Measurements from ENCODE around the gene EBLN1. TPM values are rescaled to one million over a fixed set of nuclear protein-coding genes. Genes with fewer than 3 reads are reported as not detected.
"Not testable (repeated sequence)": the region's sequence is repeated elsewhere in the genome, so short reads cannot be mapped to it uniquely, and the experiment has no call there.

The EBLN1 gene
- total and polyA plus RNA-seq, 4 donors: not detected

DNA sequence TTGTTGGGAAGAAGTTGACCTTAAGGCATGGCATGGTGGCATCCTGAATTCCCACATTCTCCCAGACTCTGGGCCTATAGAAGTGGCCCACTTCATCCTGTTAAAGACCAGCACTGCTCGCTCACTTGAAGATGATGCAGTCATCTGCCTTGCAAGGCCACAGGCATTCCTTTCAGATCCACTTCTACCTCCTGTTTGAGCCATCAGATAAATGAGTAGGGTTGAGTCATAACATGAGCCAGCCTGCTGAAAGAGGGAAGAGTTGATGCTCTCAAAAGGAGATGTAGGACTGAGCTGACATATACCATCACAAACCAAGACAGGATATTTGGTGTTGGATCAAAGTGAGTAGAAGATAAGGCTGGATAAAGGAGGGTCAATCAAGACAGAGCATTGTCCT is 1.5 kb upstream of the EBLN1 start:
- Histone ChIP-seq H3K9me3 (ENCODE audit: control insufficient read depth, low read length) (no peaks in the 10 kb centered on the region), H3K27ac (ENCODE audit: low read depth in 1 of 2, low read length in 2 of 2) (no peak overlapping the region), H3K36me3 (ENCODE audit: control insufficient read depth in 1 of 2, insufficient read depth in 2 of 2, low read length in 1 of 2) (no peaks in the 10 kb centered on the region), H3K4me1 (ENCODE audit: control insufficient read depth in 1 of 2, insufficient read depth in 2 of 2, low read length in 2 of 2) (no peaks in the 10 kb centered on the region), H3K4me3 (ENCODE audit: low read length in 2 of 2) (no peak overlapping the region), H3K27me3 (ENCODE audit: control insufficient read depth in 1 of 2, insufficient read depth in 2 of 2, low read length in 1 of 2) (peaks cover 0 to 2% of the 10 kb centered on the region in 2 donors)
- DNase-seq: no peak
- intact Hi-C loops (cut with DNase I): no loop called here
- WGBS, 2 donors: 92 to 96% methylated on average over 1 of the region's 1 CpG
- no peak for ATAC-seq (ENCODE audit: low FRiP score)

GRCh38 chr10:22218448-22218847 is 633 bp upstream of the EBLN1 start:
- intact Hi-C loops (cut with DNase I): no loop called here
- Histone ChIP-seq H3K27me3 (ENCODE audit: control insufficient read depth in 1 of 2, insufficient read depth in 2 of 2, low read length in 1 of 2) (peaks cover 0 to 2% of the 10 kb centered on the region in 2 donors), H3K4me1 (ENCODE audit: control insufficient read depth in 1 of 2, insufficient read depth in 2 of 2, low read length in 2 of 2) (no peaks in the 10 kb centered on the region), H3K27ac (ENCODE audit: low read depth in 1 of 2, low read length in 2 of 2) (no peak overlapping the region), H3K9me3 (ENCODE audit: control insufficient read depth, low read length) (no peaks in the 10 kb centered on the region), H3K36me3 (ENCODE audit: control insufficient read depth in 1 of 2, insufficient read depth in 2 of 2, low read length in 1 of 2) (no peaks in the 10 kb centered on the region), H3K4me3 (ENCODE audit: low read length in 2 of 2) (no peak overlapping the region)
- ATAC-seq (ENCODE audit: low FRiP score) (no peak), DNase-seq (no peak)
- 72 to 89% methylated on average over 2 of the region's 2 CpGs for WGBS, 2 donors

- WGBS, 2 donors: 91 to 93% methylated on average over 5 of the region's 5 CpGs
- H3K9me3 ChIP-seq (ENCODE audit: control insufficient read depth, low read length); H3K4me3 ChIP-seq (ENCODE audit: low read length in 2 of 2); ATAC-seq (ENCODE audit: low FRiP score); H3K36me3 ChIP-seq (ENCODE audit: control insufficient read depth in 1 of 2, insufficient read depth in 2 of 2, low read length in 1 of 2); H3K27me3 ChIP-seq (ENCODE audit: control insufficient read depth in 1 of 2, insufficient read depth in 2 of 2, low read length in 1 of 2); H3K27ac ChIP-seq (ENCODE audit: low read depth in 1 of 2, low read length in 2 of 2); intact Hi-C loops (cut with DNase I); H3K4me1 ChIP-seq (ENCODE audit: control insufficient read depth in 1 of 2, insufficient read depth in 2 of 2, low read length in 2 of 2); DNase-seq: not testable (repeated sequence)
Observed at GRCh38 chr10:22217084-22217483, 731 bp downstream of the EBLN1 start.

DNA sequence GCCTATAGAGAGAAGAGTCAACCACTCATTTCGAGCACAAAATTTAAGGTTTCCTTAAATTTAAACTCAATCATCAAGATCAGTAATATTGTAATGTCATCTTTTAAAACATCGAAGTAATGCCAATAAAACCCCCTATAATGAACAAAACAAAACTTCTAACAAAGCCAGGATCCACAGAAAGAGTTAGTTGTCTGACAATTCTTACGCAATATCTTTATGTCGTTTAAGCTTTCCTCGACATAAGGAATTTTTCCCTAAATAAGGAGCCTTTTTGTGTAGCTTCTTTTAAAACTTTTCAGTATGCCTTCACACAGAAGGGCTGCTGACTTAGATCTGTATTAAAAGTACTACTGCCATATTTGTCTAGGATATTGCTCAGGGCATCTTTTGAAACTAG is 7.5 kb downstream of the EBLN1 start:
- H3K4me3 ChIP-seq (ENCODE audit: low read length in 2 of 2): no peak overlapping the region
- no peaks in the 10 kb centered on the region for H3K36me3 ChIP-seq (ENCODE audit: control insufficient read depth in 1 of 2, insufficient read depth in 2 of 2, low read length in 1 of 2)
- H3K27ac ChIP-seq (ENCODE audit: low read depth in 1 of 2, low read length in 2 of 2): no peak overlapping the region
- ATAC-seq (ENCODE audit: low FRiP score) (no peak), DNase-seq (no peak)
- no peaks in the 10 kb centered on the region for H3K27me3 ChIP-seq (ENCODE audit: control insufficient read depth in 1 of 2, insufficient read depth in 2 of 2, low read length in 1 of 2)
- no peaks in the 10 kb centered on the region for H3K9me3 ChIP-seq (ENCODE audit: control insufficient read depth, low read length)
- no peaks in the 10 kb centered on the region for H3K4me1 ChIP-seq (ENCODE audit: control insufficient read depth in 1 of 2, insufficient read depth in 2 of 2, low read length in 2 of 2)
- WGBS, 2 donors: 90 to 92% methylated on average over 5 of the region's 5 CpGs
- intact Hi-C loops (cut with DNase I): no loop called here

DNA sequence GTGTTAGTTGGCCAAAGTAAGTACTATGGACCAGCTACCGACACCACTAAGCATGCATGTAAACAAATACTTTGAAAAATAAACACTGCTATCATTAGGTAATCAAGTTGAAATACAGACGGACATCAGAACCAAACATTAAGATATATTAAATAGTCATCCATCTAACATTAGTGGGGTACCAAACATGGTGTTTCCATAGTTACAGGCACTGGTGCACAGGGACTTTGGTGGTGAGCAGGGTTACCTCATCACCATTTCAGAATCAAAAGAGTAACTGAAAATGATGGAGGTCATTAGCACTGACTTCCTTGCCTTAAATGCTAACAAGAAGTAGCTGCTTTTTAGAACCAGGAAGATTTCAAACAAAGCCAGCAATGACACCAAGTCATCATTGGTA is 23.9 kb downstream of the EBLN1 start:
- DNase-seq: no peak
- 54 to 56% methylated on average over 2 of the region's 2 CpGs for WGBS, 2 donors
- H3K27ac ChIP-seq (ENCODE audit: low read depth in 1 of 2, low read length in 2 of 2): no peak overlapping the region
- no peaks in the 10 kb centered on the region for H3K27me3 ChIP-seq (ENCODE audit: control insufficient read depth in 1 of 2, insufficient read depth in 2 of 2, low read length in 1 of 2)
- ATAC-seq (ENCODE audit: low FRiP score): no peak
- intact Hi-C loops (cut with DNase I): no loop called here
- no peak overlapping the region for H3K4me3 ChIP-seq (ENCODE audit: low read length in 2 of 2)
- no peaks in the 10 kb centered on the region for H3K9me3 ChIP-seq (ENCODE audit: control insufficient read depth, low read length)
- no peaks in the 10 kb centered on the region for H3K4me1 ChIP-seq (ENCODE audit: control insufficient read depth in 1 of 2, insufficient read depth in 2 of 2, low read length in 2 of 2)
- H3K36me3 ChIP-seq (ENCODE audit: control insufficient read depth in 1 of 2, insufficient read depth in 2 of 2, low read length in 1 of 2): no peaks in the 10 kb centered on the region

DNA sequence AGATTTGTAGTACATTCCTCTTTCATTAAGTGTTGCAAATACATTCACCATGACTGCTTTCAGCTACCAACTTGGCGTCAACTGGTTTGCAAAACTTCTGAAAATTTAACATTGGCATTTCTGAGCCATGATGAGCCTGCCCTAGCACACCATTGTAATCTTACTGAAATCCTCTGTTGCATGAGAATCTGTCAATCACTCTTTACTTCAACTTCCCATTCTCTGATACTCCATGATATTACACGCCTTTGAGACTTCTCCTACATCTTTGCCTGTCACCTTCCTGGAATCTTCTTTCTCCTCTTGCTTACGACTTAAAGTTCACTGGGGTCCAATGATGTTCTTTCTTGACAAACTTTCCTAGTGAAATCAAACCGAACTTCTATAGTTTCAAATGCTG is 32.2 kb downstream of the EBLN1 start:
- Histone ChIP-seq H3K9me3 (ENCODE audit: control insufficient read depth, low read length) (no peaks in the 10 kb centered on the region), H3K27me3 (ENCODE audit: control insufficient read depth in 1 of 2, insufficient read depth in 2 of 2, low read length in 1 of 2) (no peaks in the 10 kb centered on the region), H3K4me3 (ENCODE audit: low read length in 2 of 2) (no peak overlapping the region), H3K4me1 (ENCODE audit: control insufficient read depth in 1 of 2, insufficient read depth in 2 of 2, low read length in 2 of 2) (no peaks in the 10 kb centered on the region), H3K36me3 (ENCODE audit: control insufficient read depth in 1 of 2, insufficient read depth in 2 of 2, low read length in 1 of 2) (no peaks in the 10 kb centered on the region), H3K27ac (ENCODE audit: low read depth in 1 of 2, low read length in 2 of 2) (no peak overlapping the region)
- no peak for ATAC-seq (ENCODE audit: low FRiP score)
- no peak for DNase-seq
- intact Hi-C loops (cut with DNase I): no loop called here
- WGBS, 2 donors: 78 to 79% methylated on average over 4 of the region's 4 CpGs

DNA sequence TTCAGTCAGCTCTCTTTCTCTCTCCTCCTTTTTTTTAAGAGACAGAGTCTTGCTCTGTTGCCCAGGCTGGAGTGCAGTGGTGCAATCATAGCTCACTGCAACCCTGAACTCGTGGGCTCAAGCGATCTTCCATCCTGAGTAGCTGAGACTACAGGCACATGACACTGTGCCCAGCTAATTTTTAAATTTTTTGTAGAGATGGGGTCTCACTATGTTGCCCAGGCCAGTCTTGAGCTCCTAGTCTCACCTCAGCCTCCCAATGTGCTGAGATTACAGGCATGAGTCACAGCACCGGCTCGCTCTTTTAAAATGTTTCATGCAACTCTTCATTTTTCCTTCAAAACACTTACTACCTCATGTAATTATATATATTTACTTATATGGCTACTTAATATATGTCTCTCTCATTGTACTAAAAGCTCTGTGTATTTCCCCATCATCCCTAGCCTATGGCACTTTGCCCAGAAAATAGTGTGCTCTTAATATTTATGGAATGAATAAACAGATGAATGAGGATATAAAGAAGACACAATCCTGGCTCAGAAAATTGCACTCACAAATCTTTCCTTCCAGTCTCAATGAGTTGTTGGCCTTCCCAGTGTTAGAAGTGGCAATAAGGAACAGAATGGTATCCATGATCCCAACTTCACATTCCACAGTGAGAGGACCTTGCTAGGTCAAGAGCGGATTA is 33.9 kb downstream of the EBLN1 start:
- Histone ChIP-seq H3K27ac (ENCODE audit: low read depth in 1 of 2, low read length in 2 of 2) (no peak overlapping the region), H3K9me3 (ENCODE audit: control insufficient read depth, low read length) (no peaks in the 10 kb centered on the region), H3K4me1 (ENCODE audit: control insufficient read depth in 1 of 2, insufficient read depth in 2 of 2, low read length in 2 of 2) (no peaks in the 10 kb centered on the region), H3K27me3 (ENCODE audit: control insufficient read depth in 1 of 2, insufficient read depth in 2 of 2, low read length in 1 of 2) (no peaks in the 10 kb centered on the region), H3K36me3 (ENCODE audit: control insufficient read depth in 1 of 2, insufficient read depth in 2 of 2, low read length in 1 of 2) (no peaks in the 10 kb centered on the region), H3K4me3 (ENCODE audit: low read length in 2 of 2) (no peak overlapping the region)
- DNase-seq: no peak
- intact Hi-C loops (cut with DNase I): no loop called here
- ATAC-seq (ENCODE audit: low FRiP score): no peak
- WGBS, 2 donors: 90 to 94% methylated on average over 5 of the region's 5 CpGs

GRCh38 chr10:22180724-22181123 is 37.1 kb downstream of the EBLN1 start:
- Histone ChIP-seq H3K27ac (ENCODE audit: low read depth in 1 of 2, low read length in 2 of 2) (no peak overlapping the region), H3K9me3 (ENCODE audit: control insufficient read depth, low read length) (no peaks in the 10 kb centered on the region), H3K27me3 (ENCODE audit: control insufficient read depth in 1 of 2, insufficient read depth in 2 of 2, low read length in 1 of 2) (no peaks in the 10 kb centered on the region), H3K4me3 (ENCODE audit: low read length in 2 of 2) (no peak overlapping the region), H3K36me3 (ENCODE audit: control insufficient read depth in 1 of 2, insufficient read depth in 2 of 2, low read length in 1 of 2) (no peaks in the 10 kb centered on the region), H3K4me1 (ENCODE audit: control insufficient read depth in 1 of 2, insufficient read depth in 2 of 2, low read length in 2 of 2) (no peaks in the 10 kb centered on the region)
- 83 to 86% methylated on average over 2 of the region's 2 CpGs for WGBS, 2 donors
- intact Hi-C loops (cut with DNase I): no loop called here
- ATAC-seq (ENCODE audit: low FRiP score) (no peak), DNase-seq (no peak)

GRCh38 chr10:22174442-22174841 is 43.4 kb downstream of the EBLN1 start:
- no peaks in the 10 kb centered on the region for H3K4me1 ChIP-seq (ENCODE audit: control insufficient read depth in 1 of 2, insufficient read depth in 2 of 2, low read length in 2 of 2)
- no peak overlapping the region for H3K4me3 ChIP-seq (ENCODE audit: low read length in 2 of 2)
- no peaks in the 10 kb centered on the region for H3K27me3 ChIP-seq (ENCODE audit: control insufficient read depth in 1 of 2, insufficient read depth in 2 of 2, low read length in 1 of 2)
- intact Hi-C loops (cut with DNase I): no loop called here
- H3K36me3 ChIP-seq (ENCODE audit: control insufficient read depth in 1 of 2, insufficient read depth in 2 of 2, low read length in 1 of 2): no peaks in the 10 kb centered on the region
- no peaks in the 10 kb centered on the region for H3K9me3 ChIP-seq (ENCODE audit: control insufficient read depth, low read length)
- ATAC-seq (ENCODE audit: low FRiP score) (no peak), DNase-seq (no peak)
- H3K27ac ChIP-seq (ENCODE audit: low read depth in 1 of 2, low read length in 2 of 2): no peak overlapping the region
